ENCODE data around the gene EGFLAM.

Gene EGFLAM

GRCh38 chr5:38258319-38259061 lies at the start of gene EGFLAM:
Gene EGFLAM (plus strand): TSS chr5:38258559. CDS start chr5:38258755, 196 bp downstream.
- DNase-seq (ENCODE audit: low spot score): peak; percentile 61

- DNase-seq (ENCODE audit: low spot score): peak; percentile 62
Observed at GRCh38 chr5:38208782-38209378, 49.5 kb upstream of the EGFLAM start.

GRCh38 chr5:38210676-38211353 lies 47.5 kb upstream of the EGFLAM start:
- no peak for DNase-seq (ENCODE audit: low spot score)

GRCh38 chr5:38211354-38211710 lies 47.0 kb upstream of the EGFLAM start:
- no peak for DNase-seq (ENCODE audit: low spot score)

GRCh38 chr5:38212307-38212706 lies 46.1 kb upstream of the EGFLAM start:
- no peak for DNase-seq (ENCODE audit: low spot score)

GRCh38 chr5:38226091-38226490 lies 32.3 kb upstream of the EGFLAM start:
- no peak for DNase-seq (ENCODE audit: low spot score)

- DNase-seq (ENCODE audit: low spot score): no peak
Observed at GRCh38 chr5:38228914-38229313, 29.4 kb upstream of the EGFLAM start.

GRCh38 chr5:38234737-38235136 lies 23.6 kb upstream of the EGFLAM start:
- DNase-seq (ENCODE audit: low spot score): no peak

- no peak for DNase-seq (ENCODE audit: low spot score)
Observed at GRCh38 chr5:38237681-38238080, 20.7 kb upstream of the EGFLAM start.

GRCh38 chr5:38240212-38240611 lies 18.1 kb upstream of the EGFLAM start:
- no peak for DNase-seq (ENCODE audit: low spot score)

- DNase-seq (ENCODE audit: low spot score): no peak
Observed at GRCh38 chr5:38241655-38242054, 16.7 kb upstream of the EGFLAM start.

GRCh38 chr5:38245307-38245706 lies 13.1 kb upstream of the EGFLAM start:
- no peak for DNase-seq (ENCODE audit: low spot score)

- DNase-seq (ENCODE audit: low spot score): no peak
Observed at GRCh38 chr5:38249301-38249700, 9.1 kb upstream of the EGFLAM start.

- DNase-seq (ENCODE audit: low spot score): no peak
Observed at GRCh38 chr5:38249812-38250211, 8.5 kb upstream of the EGFLAM start.

GRCh38 chr5:38250763-38251448 lies 7.5 kb upstream of the EGFLAM start:
- DNase-seq (ENCODE audit: low spot score): no peak

GRCh38 chr5:38253759-38254158 lies 4.6 kb upstream of the EGFLAM start:
- DNase-seq (ENCODE audit: low spot score): no peak

GRCh38 chr5:38257308-38258041 lies 884 bp upstream of the EGFLAM start:
- DNase-seq (ENCODE audit: low spot score): no peak

GRCh38 chr5:38258042-38258318 lies 379 bp upstream of the EGFLAM start:
- no peak for DNase-seq (ENCODE audit: low spot score)

- no peak for DNase-seq (ENCODE audit: low spot score)
Observed at GRCh38 chr5:38259062-38259808, 876 bp downstream of the EGFLAM start.

- DNase-seq (ENCODE audit: low spot score): no peak
Observed at GRCh38 chr5:38259809-38260160, 1.4 kb downstream of the EGFLAM start.

- peak; percentile 5 for DNase-seq (ENCODE audit: low spot score)
Observed at GRCh38 chr5:38263983-38264382, 5.6 kb downstream of the EGFLAM start.

All from kidney tubule cell (primary cell).